Activated CD4-positive, alpha-beta T cell treated with anti-CD3 and anti-CD28 coated beads for 36 hours (primary cell): ENCODE results near the gene ELP2. TPM values are rescaled to one million over a fixed set of nuclear protein-coding genes. Genes with fewer than 3 reads are reported as not detected.
"Not testable (repeated sequence)": the region's sequence is repeated elsewhere in the genome, so short reads cannot be mapped to it uniquely, and the experiment has no call there.

ENCODE experiments used
- ATAC-seq: fragments of 200-7000 bp; cut with Tn5 transposase; one replicate; pipeline ENCODE4 v1.10.0; 2021; ENCODE audit warnings: mild to moderate bottlenecking, moderate library complexity
- CTCF ChIA-PET: fragments of 350-600 bp; sonication (Branson Sonifier 250); formaldehyde crosslinking; loops from one replicate; lab custom pipeline; 2021; ENCODE audit warnings: antibody characterized with exemption; lab: Charles Lee
- POLR2A ChIA-PET: fragments of 350-600 bp; sonication (Branson Sonifier 250); formaldehyde crosslinking; loops from one replicate; lab custom pipeline; 2021; ENCODE audit warnings: antibody characterized with exemption, inconsistent platforms; lab: Charles Lee
- DNase-seq: peaks from one replicate; pipeline ENCODE4 v3.0.0-alpha.2; 2020
- H3K27ac Mint-ChIP-seq: one replicate; pipeline ENCODE4 v1.8.0; 2021; ENCODE audit warnings: mixed read lengths
- H3K27me3 Mint-ChIP-seq: one replicate; pipeline ENCODE4 v1.8.0; 2021; ENCODE audit warnings: mixed read lengths
- H3K36me3 Mint-ChIP-seq: one replicate; pipeline ENCODE4 v1.8.0; 2021; ENCODE audit warnings: low read depth, mixed read lengths
- H3K4me1 Mint-ChIP-seq: one replicate; pipeline ENCODE4 v1.8.0; 2021; ENCODE audit warnings: mixed read lengths
- H3K4me3 Mint-ChIP-seq: one replicate; pipeline ENCODE4 v1.8.0; 2021; ENCODE audit warnings: mild to moderate bottlenecking, moderate library complexity, mixed read lengths
- H3K9me3 Mint-ChIP-seq: one replicate; pipeline ENCODE4 v1.8.0; 2021; ENCODE audit warnings: low read depth, mixed read lengths
- intact Hi-C, 2 experiments: fragments of 100-400 bp; cut with DNase I in 1 of 2; cut with micrococcal nuclease in 1 of 2; formaldehyde crosslinking; loops; one replicate each; pipeline versions ENCODE4 v1.14.2 to v1.15.1; 2022 to 2024; cut with DNase I, micrococcal nuclease
- total RNA-seq, 2 experiments: library from RNA; stranded (reverse); gene quantifications; one replicate each; pipeline ENCODE4 v1.2.3, GENCODE V29; 2021

ELP2 gene
- total RNA-seq: 100 to 1,000 TPM in 1 of 2 experiments, 10 to 100 TPM in 1; 76.5 to 114 TPM

DNA sequence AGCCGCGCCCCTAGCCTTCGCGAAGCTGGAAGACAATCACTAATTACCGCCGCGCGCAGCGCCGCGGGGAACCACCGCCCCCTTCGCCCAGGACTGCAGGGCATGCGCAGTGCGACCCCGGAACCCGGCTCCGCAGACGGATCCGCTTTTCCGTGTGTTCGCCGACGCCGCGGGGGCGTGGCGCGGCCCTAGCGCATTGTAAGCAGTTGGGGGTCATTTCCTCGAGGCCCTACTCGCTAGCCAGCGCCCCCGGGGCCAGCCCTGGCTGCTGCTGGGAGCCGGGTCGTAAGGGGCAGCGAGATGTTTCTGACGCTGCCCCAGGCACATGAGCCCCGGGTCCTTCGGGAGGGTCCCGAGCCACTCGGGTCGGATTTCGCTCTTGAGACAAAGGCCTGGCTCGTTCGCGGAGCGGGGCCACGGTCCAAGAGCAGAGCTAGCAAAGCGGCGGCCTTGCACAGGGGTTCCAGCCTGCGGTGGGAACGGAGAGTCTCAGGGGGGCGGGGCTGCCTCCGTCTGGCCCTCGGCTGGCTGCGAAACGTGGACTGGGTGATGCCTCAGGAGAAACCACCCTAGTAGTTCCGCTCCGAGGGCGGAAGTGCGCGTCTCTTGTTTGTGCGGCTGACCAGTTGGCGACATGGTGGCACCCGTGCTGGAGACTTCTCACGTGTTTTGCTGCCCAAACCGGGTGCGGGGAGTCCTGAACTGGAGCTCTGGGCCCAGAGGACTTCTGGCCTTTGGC lies at the start of gene ELP2, which contains the start of gene SLC39A6:
Gene ELP2, plus strand, starts transcription at position 600 of the 739 bp plus-strand sequence. Its CDS starts 35 bp downstream, at position 635.
Gene SLC39A6, minus strand, starts transcription at position 41 of the 739 bp plus-strand sequence. CDS start 2,333 bp downstream, outside the sequence.
- ATAC-seq: peak; percentile 94
- peaks cover 57% of the 10 kb centered on the region for H3K4me1 Mint-ChIP-seq
- no peaks in the 10 kb centered on the region for H3K27me3 Mint-ChIP-seq
- CTCF ChIA-PET: interaction anchor here (0.6 to 1.5 kb wide), 6 partner anchors 9 to 530 kb away, joined by 3 to 4 read pairs (median 3); no protein-coding TSS in a partner anchor
- peak within 1 kb of the TSS; percentile 95 for H3K27ac Mint-ChIP-seq
- peak within 1 kb of the TSS; percentile 92 for H3K4me3 Mint-ChIP-seq
- DNase-seq: peak; percentile 97
- H3K9me3 Mint-ChIP-seq: no peaks in the 10 kb centered on the region
- POLR2A ChIA-PET: interaction anchor here (0.9 to 1.0 kb wide), 2 partner anchors 13 to 157 kb away, joined by 4 to 7 read pairs; partner anchors contain the start of gene RMP24
- intact Hi-C loops: loop anchor here (1.0 to 10.0 kb wide), 14 partner anchors 62 to 1089 kb away; partner anchors contain the start of genes INO80C (in 2 of the 2), RMP24 (in 2 of the 2), RPRD1A (in 2 of the 2) and GALNT1 (in 1 of the 2)
- peaks cover 36% of the 10 kb centered on the region for H3K36me3 Mint-ChIP-seq

DNA sequence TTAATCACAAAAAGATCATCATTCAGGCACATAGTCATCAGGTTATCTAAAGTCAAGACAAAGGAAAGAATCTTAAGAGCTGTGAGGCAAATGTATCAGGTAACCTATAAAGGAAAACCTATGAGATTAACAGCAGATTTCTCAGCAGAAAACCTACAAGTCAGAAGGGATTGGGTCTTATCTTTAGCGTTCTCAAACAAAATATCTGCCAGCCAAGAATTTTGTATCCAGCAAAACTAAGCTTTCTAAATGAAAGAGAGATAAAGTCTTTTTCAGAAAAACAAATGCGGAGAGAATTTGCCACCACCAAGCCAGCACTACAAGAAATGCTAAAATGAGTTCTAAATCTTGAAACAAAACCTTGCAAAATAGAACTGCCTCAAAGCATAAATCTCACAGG lies 48.6 kb upstream of the ELP2 start:
- CTCF ChIA-PET: interaction anchor here (0.8 kb wide), 1 partner anchor 15 kb away, joined by 5 read pairs; no protein-coding TSS in a partner anchor
- intact Hi-C loops, DNase-seq, H3K4me1 Mint-ChIP-seq, H3K27ac Mint-ChIP-seq, ATAC-seq, H3K36me3 Mint-ChIP-seq, POLR2A ChIA-PET, H3K4me3 Mint-ChIP-seq, H3K27me3 Mint-ChIP-seq: not testable (repeated sequence)
- H3K9me3 Mint-ChIP-seq: peaks cover 16% of the 10 kb centered on the region

DNA sequence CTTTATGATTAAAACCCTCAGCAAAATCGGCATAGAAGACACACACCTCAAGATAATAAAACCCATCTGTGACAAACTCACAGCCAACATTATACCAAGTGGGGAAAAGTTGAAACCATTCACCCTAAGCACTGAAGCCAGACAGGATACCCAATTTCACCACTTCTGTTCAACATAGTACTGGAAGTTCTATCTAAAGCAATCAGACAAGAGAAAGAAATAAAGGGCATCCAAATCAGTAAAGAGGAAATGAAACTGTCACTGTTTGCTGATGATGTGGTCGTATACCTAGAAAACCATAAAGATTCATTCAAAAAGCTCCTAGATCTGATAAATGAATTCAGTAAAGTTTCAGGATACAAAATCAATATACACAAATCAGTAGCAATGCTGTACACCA lies 46.0 kb upstream of the ELP2 start:
- Mint-ChIP-seq H3K27ac (no peak overlapping the region), H3K36me3 (no peaks in the 10 kb centered on the region), H3K27me3 (no peaks in the 10 kb centered on the region), H3K4me3 (no peak overlapping the region), H3K9me3 (peaks cover 16% of the 10 kb centered on the region), H3K4me1 (peaks cover 5% of the 10 kb centered on the region)
- DNase-seq (no peak), ATAC-seq (no peak)
- CTCF ChIA-PET: interaction anchor here (0.7 to 1.0 kb wide), 3 partner anchors 65 to 384 kb away, joined by 3 read pairs; no protein-coding TSS in a partner anchor
- POLR2A ChIA-PET: no interaction called here
- intact Hi-C loops: no loop called here

- ChIA-PET POLR2A (no interaction called here), CTCF (no interaction called here)
- Mint-ChIP-seq H3K9me3 (peaks cover 11% of the 10 kb centered on the region), H3K4me3 (no peak overlapping the region), H3K36me3 (no peaks in the 10 kb centered on the region), H3K27ac (no peak overlapping the region), H3K4me1 (peaks cover 5% of the 10 kb centered on the region), H3K27me3 (no peaks in the 10 kb centered on the region)
- ATAC-seq (no peak), DNase-seq (no peak)
- intact Hi-C loops: no loop called here
These were observed 44.5 kb upstream of the ELP2 start for GRCh38 chr18:36085195-36085594.

DNA sequence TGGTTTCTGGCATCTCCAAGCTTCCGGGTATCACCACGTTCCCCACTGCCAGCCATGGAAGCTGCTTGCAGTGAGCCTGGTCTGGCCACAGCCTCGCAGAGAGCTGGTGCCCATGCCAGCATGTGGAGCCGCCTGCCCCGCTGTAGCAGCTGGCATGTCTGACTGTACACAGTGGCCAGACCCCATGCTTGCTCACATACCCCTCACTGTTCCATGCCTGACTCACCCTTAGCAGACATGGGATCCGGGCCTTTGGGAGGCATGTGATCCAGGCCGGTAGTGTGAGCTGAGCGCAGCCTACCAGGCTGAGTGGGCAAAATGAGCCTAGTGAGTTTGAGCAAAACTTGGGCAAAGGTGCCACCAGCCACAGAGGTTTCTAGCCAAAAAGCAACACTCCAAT lies 43.5 kb upstream of the ELP2 start:
- Mint-ChIP-seq H3K36me3 (no peaks in the 10 kb centered on the region), H3K4me3 (no peak overlapping the region), H3K27ac (no peak overlapping the region), H3K9me3 (peaks cover 8% of the 10 kb centered on the region), H3K27me3 (no peaks in the 10 kb centered on the region), H3K4me1 (peaks cover 5% of the 10 kb centered on the region)
- intact Hi-C loops: no loop called here
- DNase-seq (no peak), ATAC-seq (no peak)
- ChIA-PET CTCF (interaction anchor here (0.6 to 1.0 kb wide), 2 partner anchors 10 to 69 kb away, joined by 3 to 4 read pairs; no protein-coding TSS in a partner anchor), POLR2A (no interaction called here)

- peaks cover 4% of the 10 kb centered on the region for H3K9me3 Mint-ChIP-seq
- intact Hi-C loops: no loop called here
- CTCF ChIA-PET: no interaction called here
- H3K27ac Mint-ChIP-seq: no peak overlapping the region
- H3K4me3 Mint-ChIP-seq: no peak overlapping the region
- H3K36me3 Mint-ChIP-seq: no peaks in the 10 kb centered on the region
- H3K4me1 Mint-ChIP-seq: peaks cover 8% of the 10 kb centered on the region
- ATAC-seq: no peak
- no peak for DNase-seq
- POLR2A ChIA-PET: no interaction called here
- H3K27me3 Mint-ChIP-seq: no peaks in the 10 kb centered on the region
These were observed 41.4 kb upstream of the ELP2 start for GRCh38 chr18:36088256-36088655.

- DNase-seq (no peak), ATAC-seq (no peak)
- CTCF ChIA-PET: no interaction called here
- H3K4me1 Mint-ChIP-seq: peaks cover 4% of the 10 kb centered on the region
- intact Hi-C loops: no loop called here
- H3K27me3 Mint-ChIP-seq: no peaks in the 10 kb centered on the region
- peaks cover 3% of the 10 kb centered on the region for H3K9me3 Mint-ChIP-seq
- H3K36me3 Mint-ChIP-seq: no peaks in the 10 kb centered on the region
- H3K4me3 Mint-ChIP-seq: no peak overlapping the region
- H3K27ac Mint-ChIP-seq: no peak overlapping the region
- POLR2A ChIA-PET: no interaction called here
These were observed 40.7 kb upstream of the ELP2 start for GRCh38 chr18:36089001-36089400.

- intact Hi-C loops, ATAC-seq: not testable (repeated sequence)
These were observed 37.6 kb upstream of the ELP2 start for GRCh38 chr18:36092116-36092515.

DNA sequence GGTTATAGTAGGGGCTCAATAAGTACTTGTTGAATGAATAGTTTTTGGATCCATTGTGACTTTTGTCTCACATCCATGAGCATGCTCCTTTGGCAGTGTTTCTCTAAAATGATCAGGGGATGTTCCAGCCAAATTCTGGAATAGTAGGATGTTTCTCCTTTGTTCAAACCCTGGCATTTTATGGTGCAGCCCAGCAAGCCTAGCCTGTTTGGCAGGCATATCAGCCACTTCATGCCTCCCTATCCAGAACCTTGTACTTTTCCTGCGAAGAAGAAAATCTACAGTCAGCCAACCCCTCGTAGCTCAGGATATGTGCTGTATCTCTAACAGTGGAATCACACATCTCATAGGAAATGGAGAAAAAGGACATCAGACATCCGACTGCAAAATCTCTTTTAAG lies 35.3 kb upstream of the ELP2 start:
- POLR2A ChIA-PET: no interaction called here
- no peak for DNase-seq
- Mint-ChIP-seq H3K9me3 (no peaks in the 10 kb centered on the region), H3K36me3 (no peaks in the 10 kb centered on the region), H3K4me1 (peaks cover 3% of the 10 kb centered on the region), H3K27me3 (no peaks in the 10 kb centered on the region), H3K4me3 (no peak overlapping the region), H3K27ac (no peak overlapping the region)
- intact Hi-C loops: no loop called here
- no peak for ATAC-seq
- CTCF ChIA-PET: interaction anchor here (1.0 to 3.2 kb wide), 5 partner anchors 31 to 473 kb away, joined by 3 to 25 read pairs (median 3); no protein-coding TSS in a partner anchor

More at GRCh38 chr18:36092116-36092515, 37.6 kb upstream of the ELP2 start:
- H3K27me3 Mint-ChIP-seq, H3K9me3 Mint-ChIP-seq, H3K27ac Mint-ChIP-seq, H3K36me3 Mint-ChIP-seq, H3K4me1 Mint-ChIP-seq, H3K4me3 Mint-ChIP-seq, DNase-seq, POLR2A ChIA-PET: not testable (repeated sequence)
- CTCF ChIA-PET: interaction anchor here (0.7 to 1.3 kb wide), 3 partner anchors 21 to 192 kb away, joined by 3 to 7 read pairs (median 3); no protein-coding TSS in a partner anchor

- ATAC-seq: peak; percentile 49
- H3K27ac Mint-ChIP-seq: no peak overlapping the region
- intact Hi-C loops: loop anchor here (1.0 to 5.0 kb wide), 6 partner anchors 79 to 566 kb away; no protein-coding TSS in a partner anchor
- H3K4me1 Mint-ChIP-seq: peaks cover 3% of the 10 kb centered on the region
- CTCF ChIA-PET: interaction anchor here (0.5 to 3.2 kb wide), 29 partner anchors 10 to 1115 kb away, joined by 3 to 25 read pairs (median 4); no protein-coding TSS in a partner anchor
- H3K9me3 Mint-ChIP-seq: no peaks in the 10 kb centered on the region
- H3K27me3 Mint-ChIP-seq: no peaks in the 10 kb centered on the region
- no peaks in the 10 kb centered on the region for H3K36me3 Mint-ChIP-seq
- POLR2A ChIA-PET: interaction anchor here (0.7 kb wide), 1 partner anchor 105 kb away, joined by 5 read pairs; no protein-coding TSS in a partner anchor
- no peak for DNase-seq
- no peak overlapping the region for H3K4me3 Mint-ChIP-seq
These were observed 33.7 kb upstream of the ELP2 start for GRCh38 chr18:36095936-36096519.

DNA sequence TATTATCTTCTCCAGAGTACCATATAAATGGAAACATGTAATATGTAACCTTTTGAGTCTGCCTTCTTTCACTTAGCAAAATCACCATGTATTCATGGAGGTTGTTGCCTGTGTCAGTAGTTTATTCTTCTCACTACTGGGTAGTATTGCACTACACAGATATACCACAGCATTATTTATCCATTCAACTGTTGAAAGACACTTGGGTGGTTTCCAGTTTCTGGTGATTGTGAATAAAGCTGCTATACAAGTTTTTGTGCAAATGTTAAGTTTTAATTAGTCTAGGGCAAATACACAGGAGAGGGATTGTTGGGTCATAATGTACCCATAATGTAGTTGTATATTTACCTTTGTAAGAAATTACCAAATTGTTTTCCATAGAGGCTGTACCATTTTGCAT lies 32.7 kb upstream of the ELP2 start:
- no peaks in the 10 kb centered on the region for H3K9me3 Mint-ChIP-seq
- no peak overlapping the region for H3K27ac Mint-ChIP-seq
- H3K4me3 Mint-ChIP-seq: no peak overlapping the region
- DNase-seq (no peak), ATAC-seq (no peak)
- intact Hi-C loops: loop anchor here (1.0 to 5.0 kb wide), 6 partner anchors 80 to 565 kb away; no protein-coding TSS in a partner anchor
- ChIA-PET CTCF (interaction anchor here (1.0 to 3.6 kb wide), 3 partner anchors 15 to 187 kb away, joined by 3 to 25 read pairs (median 19); no protein-coding TSS in a partner anchor), POLR2A (no interaction called here)
- no peaks in the 10 kb centered on the region for H3K36me3 Mint-ChIP-seq
- H3K27me3 Mint-ChIP-seq: peaks cover 2% of the 10 kb centered on the region
- H3K4me1 Mint-ChIP-seq: peaks cover 3% of the 10 kb centered on the region
